Measurements from ENCODE around the gene SPINK1.
"Not testable (repeated sequence)": the region's sequence is repeated elsewhere in the genome, so short reads cannot be mapped to it uniquely, and the experiment has no call there.

SPINK1 gene

DNA sequence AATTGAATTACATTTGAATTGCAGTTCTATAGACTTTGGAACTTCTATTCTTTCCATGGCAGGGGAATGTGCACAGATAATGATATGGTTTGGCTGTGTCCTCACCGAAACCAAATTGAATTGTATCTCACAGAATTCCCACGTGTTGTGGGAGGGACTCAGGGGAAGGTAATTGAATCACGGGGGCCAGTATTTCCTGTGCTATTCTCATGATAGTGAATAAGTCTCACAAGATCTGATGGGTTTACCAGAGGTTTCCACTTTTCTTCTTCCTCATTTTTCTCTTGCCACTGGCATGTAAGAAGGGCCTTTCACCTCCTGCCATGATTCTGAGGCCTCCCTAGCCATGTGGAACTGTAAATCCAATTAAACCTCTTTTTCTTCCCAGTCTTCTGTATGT is 28.3 kb downstream of the SPINK1 start:
- H3K27ac ChIP-seq (ENCODE audit: low read length); H3K36me3 ChIP-seq (ENCODE audit: control insufficient read depth in 1 of 2, insufficient read depth in 2 of 2, low read length in 2 of 2): not testable (repeated sequence)

DNA sequence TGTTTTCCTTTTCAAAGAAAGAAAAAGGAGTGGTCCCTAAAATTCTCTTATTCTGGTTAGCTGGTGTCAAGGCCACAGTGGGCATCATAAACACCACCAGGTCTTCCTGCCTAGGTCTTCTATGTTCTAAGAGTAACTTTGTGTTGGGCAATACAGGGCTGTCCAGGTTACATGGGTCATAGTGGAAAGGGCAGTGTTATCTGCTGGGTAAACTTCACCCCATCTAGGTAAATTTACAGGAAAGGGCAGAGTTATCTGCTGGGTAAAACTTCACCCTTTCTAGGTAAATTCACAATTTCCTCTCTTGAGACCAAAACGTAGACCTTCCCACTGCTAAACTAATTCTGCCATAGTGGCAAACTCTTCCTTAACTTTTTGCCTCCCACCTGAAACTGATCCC is 30.0 kb downstream of the SPINK1 start:
- no peaks in the 10 kb centered on the region for H3K9me3 ChIP-seq (ENCODE audit: control insufficient read depth in 1 of 2, low read length in 2 of 2)
- no peak overlapping the region for H3K27ac ChIP-seq (ENCODE audit: low read length)
- no peak overlapping the region for H3K4me3 ChIP-seq (ENCODE audit: low read depth in 1 of 2, low read length in 2 of 2)
- no peaks in the 10 kb centered on the region for H3K4me1 ChIP-seq (ENCODE audit: control insufficient read depth in 1 of 2, insufficient read depth in 2 of 2, low read length in 2 of 2)
- no peaks in the 10 kb centered on the region for H3K36me3 ChIP-seq (ENCODE audit: control insufficient read depth in 1 of 2, insufficient read depth in 2 of 2, low read length in 2 of 2)
- H3K27me3 ChIP-seq (ENCODE audit: low read depth, low read length), result no peaks in the 10 kb centered on the region

More for the DNA sequence above, 28.3 kb downstream of the SPINK1 start:
- not testable (repeated sequence) for H3K9me3 ChIP-seq (ENCODE audit: control insufficient read depth in 1 of 2, low read length in 2 of 2); H3K27me3 ChIP-seq (ENCODE audit: low read depth, low read length); H3K4me3 ChIP-seq (ENCODE audit: low read depth in 1 of 2, low read length in 2 of 2); H3K4me1 ChIP-seq (ENCODE audit: control insufficient read depth in 1 of 2, insufficient read depth in 2 of 2, low read length in 2 of 2)

DNA sequence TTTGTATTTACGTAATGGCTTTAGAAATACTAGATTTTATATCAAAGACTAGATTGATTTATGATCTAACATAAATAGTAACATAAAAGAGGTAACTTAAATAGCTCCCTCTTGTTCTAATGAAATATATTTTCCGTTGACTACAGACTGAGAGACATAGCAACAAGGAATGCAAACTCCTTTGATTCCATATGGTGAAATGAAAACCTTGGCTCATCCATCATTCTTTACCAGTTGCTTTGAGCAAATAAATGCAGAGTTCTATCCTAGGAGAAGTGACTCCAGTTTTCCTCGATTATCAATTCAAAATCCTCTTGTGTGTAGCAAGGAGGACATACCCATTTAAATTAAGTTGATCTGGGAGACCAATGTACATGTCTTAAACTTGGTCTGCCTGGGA is 31.0 kb downstream of the SPINK1 start:
- Histone ChIP-seq H3K36me3 (ENCODE audit: control insufficient read depth in 1 of 2, insufficient read depth in 2 of 2, low read length in 2 of 2) (no peaks in the 10 kb centered on the region), H3K9me3 (ENCODE audit: control insufficient read depth in 1 of 2, low read length in 2 of 2) (no peaks in the 10 kb centered on the region), H3K4me1 (ENCODE audit: control insufficient read depth in 1 of 2, insufficient read depth in 2 of 2, low read length in 2 of 2) (no peaks in the 10 kb centered on the region)

DNA sequence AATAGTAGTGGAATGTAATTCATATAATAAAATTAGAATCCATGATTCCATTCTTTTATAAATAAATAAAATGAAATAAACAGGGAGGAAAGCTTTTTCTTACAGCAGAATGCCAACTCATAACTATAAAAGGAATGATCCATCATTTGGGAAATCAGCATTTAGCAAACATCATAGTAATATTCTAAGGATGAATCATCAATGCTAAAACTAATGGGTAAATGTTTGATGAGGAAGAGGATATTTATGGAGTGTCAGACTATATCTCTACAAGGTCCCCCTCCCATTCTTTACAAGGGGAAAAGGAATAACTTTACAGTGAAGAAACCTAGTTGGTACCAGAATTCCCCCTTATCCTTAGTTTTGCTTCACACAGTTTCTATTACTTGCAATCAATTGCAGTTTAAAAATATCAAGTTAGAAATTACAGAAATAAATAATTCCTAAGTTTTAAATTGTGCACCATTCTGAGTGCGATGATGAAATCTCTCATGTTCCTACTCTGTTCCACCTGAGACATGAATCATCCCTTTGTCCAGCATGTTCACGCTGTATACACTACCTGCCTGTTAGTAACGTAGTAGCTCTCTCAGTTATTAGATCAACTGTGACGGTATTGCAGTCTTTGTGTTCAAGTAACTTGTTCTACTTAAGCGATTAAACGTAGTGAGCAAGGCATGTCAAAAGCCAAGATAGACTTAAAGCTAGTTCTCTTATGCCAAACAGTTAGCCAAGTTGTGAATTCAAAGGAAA is 34.7 kb downstream of the SPINK1 start:
- no peak overlapping the region for H3K27ac ChIP-seq (ENCODE audit: low read length)
- no peaks in the 10 kb centered on the region for H3K27me3 ChIP-seq (ENCODE audit: low read depth, low read length)
- H3K4me1 ChIP-seq (ENCODE audit: control insufficient read depth in 1 of 2, insufficient read depth in 2 of 2, low read length in 2 of 2), result no peaks in the 10 kb centered on the region
- H3K9me3 ChIP-seq (ENCODE audit: control insufficient read depth in 1 of 2, low read length in 2 of 2), result no peaks in the 10 kb centered on the region
- H3K36me3 ChIP-seq (ENCODE audit: control insufficient read depth in 1 of 2, insufficient read depth in 2 of 2, low read length in 2 of 2), result no peaks in the 10 kb centered on the region
- H3K4me3 ChIP-seq (ENCODE audit: low read depth in 1 of 2, low read length in 2 of 2), result no peak overlapping the region

More for the DNA sequence above, 31.0 kb downstream of the SPINK1 start:
- no peaks in the 10 kb centered on the region for H3K27me3 ChIP-seq (ENCODE audit: low read depth, low read length)
- H3K27ac ChIP-seq (ENCODE audit: low read length), result no peak overlapping the region
- H3K4me3 ChIP-seq (ENCODE audit: low read depth in 1 of 2, low read length in 2 of 2), result no peak overlapping the region

DNA sequence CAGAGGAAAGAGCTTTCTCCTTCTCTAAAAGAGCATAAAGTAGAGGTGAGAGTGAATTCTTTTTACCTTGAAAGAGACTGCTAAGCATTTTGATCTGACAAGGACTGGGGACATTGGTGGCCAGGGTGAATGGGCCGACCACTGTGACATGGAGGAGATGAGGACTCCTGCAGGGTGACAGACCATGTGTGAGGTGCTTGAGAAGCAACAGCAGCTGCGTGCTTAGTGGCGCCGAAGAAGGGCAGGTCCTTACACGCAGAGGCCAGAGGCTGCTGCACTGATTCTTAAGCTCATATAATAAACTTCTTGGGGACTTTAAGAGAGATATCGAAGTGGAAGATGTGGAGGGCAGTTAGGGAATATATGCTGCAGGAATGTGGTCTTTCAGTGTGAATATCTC is 40.3 kb downstream of the SPINK1 start:
- H3K4me3 ChIP-seq (ENCODE audit: low read depth in 1 of 2, low read length in 2 of 2), result no peak overlapping the region

DNA sequence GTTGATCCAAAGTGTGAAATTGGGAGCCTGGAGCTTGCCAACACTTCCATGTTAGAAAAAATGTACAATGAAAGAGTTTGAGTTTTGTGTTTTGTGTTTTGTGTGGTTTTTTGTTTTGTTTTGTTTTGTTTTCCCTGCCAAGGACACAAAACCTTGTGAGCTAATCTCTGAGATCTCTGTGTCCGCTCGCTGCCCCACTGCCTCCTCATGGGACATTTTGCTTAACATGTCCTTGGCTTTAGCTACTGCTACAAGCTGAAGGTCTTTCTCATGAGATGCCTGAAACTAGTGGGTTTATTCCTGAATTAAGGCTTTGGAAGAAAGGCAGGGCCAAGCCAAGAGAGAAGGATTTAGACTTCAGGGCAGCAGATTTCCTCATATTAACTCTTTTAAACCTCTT is 41.7 kb downstream of the SPINK1 start:
- no peaks in the 10 kb centered on the region for H3K36me3 ChIP-seq (ENCODE audit: control insufficient read depth in 1 of 2, insufficient read depth in 2 of 2, low read length in 2 of 2)
- no peak overlapping the region for H3K4me3 ChIP-seq (ENCODE audit: low read depth in 1 of 2, low read length in 2 of 2)
- no peak overlapping the region for H3K27ac ChIP-seq (ENCODE audit: low read length)
- H3K9me3 ChIP-seq (ENCODE audit: control insufficient read depth in 1 of 2, low read length in 2 of 2), result no peaks in the 10 kb centered on the region
- no peaks in the 10 kb centered on the region for H3K4me1 ChIP-seq (ENCODE audit: control insufficient read depth in 1 of 2, insufficient read depth in 2 of 2, low read length in 2 of 2)
- no peaks in the 10 kb centered on the region for H3K27me3 ChIP-seq (ENCODE audit: low read depth, low read length)

More for the DNA sequence above, 40.3 kb downstream of the SPINK1 start:
- H3K27me3 ChIP-seq (ENCODE audit: low read depth, low read length), result no peaks in the 10 kb centered on the region
- H3K36me3 ChIP-seq (ENCODE audit: control insufficient read depth in 1 of 2, insufficient read depth in 2 of 2, low read length in 2 of 2), result no peaks in the 10 kb centered on the region
- no peaks in the 10 kb centered on the region for H3K4me1 ChIP-seq (ENCODE audit: control insufficient read depth in 1 of 2, insufficient read depth in 2 of 2, low read length in 2 of 2)
- no peak overlapping the region for H3K27ac ChIP-seq (ENCODE audit: low read length)
- no peaks in the 10 kb centered on the region for H3K9me3 ChIP-seq (ENCODE audit: control insufficient read depth in 1 of 2, low read length in 2 of 2)

DNA sequence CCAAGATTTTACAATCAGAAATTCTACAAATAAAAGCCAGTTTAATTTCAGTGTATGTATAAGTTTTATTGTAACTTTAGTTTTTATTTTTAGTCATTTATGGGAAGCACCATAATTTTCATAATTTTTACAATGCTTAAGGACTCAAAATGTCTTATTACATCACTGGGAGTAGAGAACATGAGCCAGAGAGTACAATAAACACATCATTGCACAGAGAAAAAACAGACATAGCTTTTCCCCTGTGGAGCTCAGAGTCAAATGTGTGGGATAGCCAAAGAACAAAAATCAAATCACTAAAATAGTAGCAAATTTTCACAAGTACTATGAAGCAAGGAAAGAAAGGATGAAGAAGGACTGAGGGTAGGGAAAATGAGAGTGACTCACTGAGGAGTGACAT is 43.4 kb downstream of the SPINK1 start:
- Histone ChIP-seq H3K27ac (ENCODE audit: low read length) (peak overlapping the region; percentile 16), H3K4me1 (ENCODE audit: control insufficient read depth in 1 of 2, insufficient read depth in 2 of 2, low read length in 2 of 2) (no peaks in the 10 kb centered on the region), H3K27me3 (ENCODE audit: low read depth, low read length) (no peaks in the 10 kb centered on the region), H3K4me3 (ENCODE audit: low read depth in 1 of 2, low read length in 2 of 2) (no peak overlapping the region), H3K9me3 (ENCODE audit: control insufficient read depth in 1 of 2, low read length in 2 of 2) (no peaks in the 10 kb centered on the region), H3K36me3 (ENCODE audit: control insufficient read depth in 1 of 2, insufficient read depth in 2 of 2, low read length in 2 of 2) (no peaks in the 10 kb centered on the region)

DNA sequence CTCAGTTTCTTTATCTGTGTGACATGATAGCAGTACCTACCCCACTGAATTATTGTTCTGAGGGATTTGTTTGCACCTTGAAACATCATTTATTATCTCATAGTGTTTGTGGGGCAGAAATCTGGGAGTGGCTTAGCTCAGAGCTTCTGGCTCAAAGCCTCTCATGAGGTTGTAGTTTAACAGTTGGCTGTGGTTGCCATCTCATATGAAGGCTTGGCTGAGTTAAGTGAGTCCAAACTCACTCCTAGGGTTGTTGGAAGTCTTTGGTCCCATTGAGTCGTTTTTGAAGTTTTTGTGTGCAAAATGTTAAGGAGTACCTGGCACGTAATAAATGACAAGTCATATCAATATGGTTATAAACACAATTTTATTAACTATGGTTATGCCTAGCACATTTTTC is 45.3 kb downstream of the SPINK1 start:
- Histone ChIP-seq H3K4me3 (ENCODE audit: low read depth in 1 of 2, low read length in 2 of 2) (no peak overlapping the region), H3K4me1 (ENCODE audit: control insufficient read depth in 1 of 2, insufficient read depth in 2 of 2, low read length in 2 of 2) (peaks cover 0 to 5% of the 10 kb centered on the region in 2 donors), H3K9me3 (ENCODE audit: control insufficient read depth in 1 of 2, low read length in 2 of 2) (no peaks in the 10 kb centered on the region), H3K27ac (ENCODE audit: low read length) (no peak overlapping the region), H3K36me3 (ENCODE audit: control insufficient read depth in 1 of 2, insufficient read depth in 2 of 2, low read length in 2 of 2) (no peaks in the 10 kb centered on the region), H3K27me3 (ENCODE audit: low read depth, low read length) (no peaks in the 10 kb centered on the region)

DNA sequence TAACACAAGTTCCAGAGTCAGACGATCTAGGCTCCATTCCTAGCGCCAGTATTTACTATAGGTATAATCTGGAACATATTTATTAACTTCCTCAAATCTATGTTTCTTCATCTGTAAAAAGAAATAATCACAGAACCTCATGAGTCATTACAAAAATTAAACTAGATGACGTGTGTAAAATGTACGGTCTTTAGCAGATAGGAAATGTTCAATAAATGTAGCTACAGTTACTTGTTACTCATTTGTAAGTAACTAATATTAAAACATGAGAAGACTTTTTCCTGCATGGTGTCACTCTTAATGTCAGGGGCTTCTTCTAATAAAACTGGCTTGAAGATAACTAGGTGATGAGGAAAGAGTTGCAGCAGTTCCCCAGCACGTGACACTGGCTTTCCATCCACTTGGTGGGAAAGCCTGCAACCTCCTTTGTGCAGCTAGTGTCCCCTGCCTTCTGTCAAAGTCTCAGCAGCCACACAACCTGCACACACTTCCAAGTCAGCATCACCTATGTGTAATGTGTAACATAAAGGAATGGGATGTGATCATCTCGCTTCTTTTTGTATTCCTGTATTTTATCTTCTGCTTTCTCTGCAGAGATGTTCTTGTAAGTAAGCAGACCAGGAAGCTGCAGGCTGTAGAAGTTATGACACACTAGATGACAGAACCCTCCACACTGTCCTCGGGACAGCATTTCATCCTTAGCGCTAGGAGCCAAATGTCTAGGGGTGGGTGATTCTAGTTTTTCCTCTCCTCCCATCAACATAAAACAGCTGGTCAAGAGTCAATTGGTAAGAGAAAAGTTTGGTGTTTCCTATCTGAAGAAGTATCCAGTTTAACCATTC is 47.1 kb downstream of the SPINK1 start:
- no peaks in the 10 kb centered on the region for H3K27me3 ChIP-seq (ENCODE audit: low read depth, low read length)
- no peaks in the 10 kb centered on the region for H3K36me3 ChIP-seq (ENCODE audit: control insufficient read depth in 1 of 2, insufficient read depth in 2 of 2, low read length in 2 of 2)
- H3K27ac ChIP-seq (ENCODE audit: low read length), result no peak overlapping the region
- H3K9me3 ChIP-seq (ENCODE audit: control insufficient read depth in 1 of 2, low read length in 2 of 2), result no peaks in the 10 kb centered on the region
- no peak overlapping the region for H3K4me3 ChIP-seq (ENCODE audit: low read depth in 1 of 2, low read length in 2 of 2)
- peaks cover 0 to 12% of the 10 kb centered on the region in 2 donors for H3K4me1 ChIP-seq (ENCODE audit: control insufficient read depth in 1 of 2, insufficient read depth in 2 of 2, low read length in 2 of 2)

DNA sequence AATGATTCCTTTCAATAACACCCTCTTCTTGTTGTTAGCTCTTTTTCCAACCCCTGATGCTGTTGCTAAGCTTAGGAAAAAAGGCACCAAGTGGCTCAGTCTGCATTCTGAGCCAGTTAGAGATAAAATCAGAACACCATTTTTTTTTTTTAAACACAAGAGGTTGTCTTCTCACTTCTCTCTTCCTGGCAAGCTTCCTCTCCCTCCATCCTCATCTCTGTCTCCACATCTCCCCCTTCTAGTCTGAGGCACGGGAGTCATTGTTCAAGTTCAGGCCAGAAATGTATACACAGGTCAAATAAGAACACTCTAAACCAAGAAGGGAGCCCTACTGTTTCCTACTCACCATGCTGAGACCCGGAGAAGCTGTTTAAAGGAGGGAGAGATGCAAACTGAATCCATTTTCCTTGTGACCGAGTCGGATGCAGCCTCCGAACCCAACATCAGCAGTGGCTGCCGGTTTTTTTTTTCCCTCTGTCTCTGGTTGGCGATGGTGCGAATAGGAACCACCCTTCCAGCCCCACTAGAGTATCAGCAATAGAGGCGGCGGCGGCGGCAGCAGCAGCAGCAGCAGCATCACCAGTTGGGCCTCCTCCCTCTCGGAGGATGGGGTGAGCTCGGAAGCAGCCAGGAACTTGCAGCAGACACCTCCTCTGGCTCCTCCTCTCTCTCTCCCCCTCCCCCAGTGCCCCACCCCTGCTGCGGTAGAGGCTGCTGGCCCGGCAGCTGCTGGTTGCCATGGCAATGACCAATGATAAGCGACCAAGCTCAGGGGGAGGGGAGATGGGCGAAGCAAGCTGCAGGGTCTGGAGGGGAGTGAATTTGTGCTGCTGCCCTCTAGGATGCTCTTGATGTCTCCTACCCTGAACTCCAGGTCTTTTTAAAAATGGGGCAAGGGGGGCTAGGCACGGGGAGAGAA is 49.1 kb downstream of the SPINK1 start, which contains the start of gene JAKMIP2:
Gene JAKMIP2, minus strand, starts transcription at position 619 of the 919 bp plus-strand sequence. CDS start 110,922 bp downstream, outside the sequence.
- peak within 1 kb of the TSS; percentile 55 to 67 for H3K4me3 ChIP-seq (ENCODE audit: low read depth in 1 of 2, low read length in 2 of 2)

More for the DNA sequence above, 49.1 kb downstream of the SPINK1 start, which contains the start of gene JAKMIP2:
- Histone ChIP-seq H3K27ac (ENCODE audit: low read length) (peak within 1 kb of the TSS; percentile 27), H3K4me1 (ENCODE audit: control insufficient read depth in 1 of 2, insufficient read depth in 2 of 2, low read length in 2 of 2) (peaks cover 0 to 12% of the 10 kb centered on the region in 2 donors), H3K27me3 (ENCODE audit: low read depth, low read length) (no peaks in the 10 kb centered on the region), H3K36me3 (ENCODE audit: control insufficient read depth in 1 of 2, insufficient read depth in 2 of 2, low read length in 2 of 2) (no peaks in the 10 kb centered on the region), H3K9me3 (ENCODE audit: control insufficient read depth in 1 of 2, low read length in 2 of 2) (no peaks in the 10 kb centered on the region)
